HepG2 (cell line): ENCODE measurements around the gene HELT. TPM values are rescaled to one million over a fixed set of nuclear protein-coding genes. Genes with fewer than 3 reads are reported as not detected.

Experiments used
- ATAC-seq: fragments of 200-7000 bp; cut with Tn5 transposase; 3 replicates; pipeline ENCODE4 v1.9.1; 2020; ENCODE audit warnings: mild to moderate bottlenecking, moderate library complexity
- BruUV-seq: library from RNA; stranded (reverse); fragments of 400-500 nt; replicated peaks from 2 replicates; lab custom pipeline; 2021; lab: Mats Ljungman, UMichigan
- CTCF ChIA-PET: fragments of 300-600 bp; formaldehyde crosslinking; extraction: SDS; loops from one replicate; lab custom pipeline; 2021; ENCODE audit warnings: low total read pairs, inconsistent platforms, low intra/inter-chr PET ratio; lab: Yijun Ruan, JAX
- POLR2A ChIA-PET: fragments of 350-600 bp; sonication (Branson Sonifier 250); formaldehyde crosslinking; loops from one replicate; lab custom pipeline; 2020; ENCODE audit warnings: antibody characterized with exemption, inconsistent platforms; lab: Yijun Ruan, JAX
- DNase-seq: peaks from one replicate; pipeline ENCODE4 v3.0.0-alpha.2; 2015; ENCODE audit warnings: low spot score
- FAIRE-seq: peaks from 3 replicates; lab custom pipeline; 2011; peaks lifted over from hg19 to GRCh38; lab: Jason Lieb, UNC
- H2AFZ ChIP-seq: one replicate; pipeline ENCODE4 v1.6.1; 2011; ENCODE audit warnings: low read length, inconsistent platforms
- H3K27ac ChIP-seq: fragments of 300-600 bp; 3 replicates; pipeline ENCODE4 v1.8.0; 2011; ENCODE audit warnings: mixed run types, mild to moderate bottlenecking, mixed read lengths, low read length, inconsistent platforms; ENCODE audit not compliant: insufficient read depth; ENCODE audit errors: extremely low read length
- H3K27me3 ChIP-seq, 2 experiments: fragments of 200-600 bp in 1 of 2; 2 replicates in 1 of 2; 3 replicates in 1 of 2; pipeline versions ENCODE4 v1.6.0 to v1.8.0; 2011; ENCODE audit warnings: low read length in 2 of 2, mild to moderate bottlenecking in 2 of 2, moderate library complexity in 2 of 2, inconsistent platforms in 1 of 2; ENCODE audit not compliant: insufficient read depth in 2 of 2, control insufficient read depth in 1 of 2
- H3K36me3 ChIP-seq, 2 experiments: fragments of 200-600 bp in 1 of 2; replicated peaks in 1 of 2; 2 replicates in 1 of 2; 3 replicates in 1 of 2; pipeline versions ENCODE4 v1.5.1 to v1.8.0; 2011; ENCODE audit warnings: low read length in 2 of 2, inconsistent platforms in 1 of 2; ENCODE audit not compliant: insufficient read depth in 2 of 2, control insufficient read depth in 1 of 2
- H3K4me1 ChIP-seq: 2 replicates; pipeline ENCODE4 v1.5.1; 2012; ENCODE audit warnings: low read length, inconsistent platforms; ENCODE audit not compliant: insufficient read depth
- H3K4me2 ChIP-seq: 2 replicates; pipeline ENCODE4 v1.6.0; 2011; ENCODE audit warnings: low read depth, low read length, inconsistent platforms
- H3K4me3 ChIP-seq, 3 experiments: fragments of 200-600 bp in 1 of 3; sonication (generic), shearing (Covaris generic) in 1 of 3; replicated peaks in 1 of 3; 2 replicates each; pipeline ENCODE4 v1.5.1; 2011 to 2016; ENCODE audit warnings: low read length in 3 of 3, inconsistent platforms in 2 of 3, low read depth in 2 of 3, mild to moderate bottlenecking in 2 of 3, control low read depth in 1 of 3, mixed read lengths in 1 of 3; ENCODE audit not compliant: insufficient read depth in 1 of 3
- H3K79me2 ChIP-seq: one replicate; pipeline ENCODE4 v1.6.1; 2011; ENCODE audit warnings: low read length, inconsistent platforms; ENCODE audit not compliant: insufficient read depth
- H3K9ac ChIP-seq: 2 replicates; pipeline ENCODE4 v1.6.0; 2011; ENCODE audit warnings: mild to moderate bottlenecking, low read depth, low read length, inconsistent platforms; ENCODE audit not compliant: insufficient read depth
- H3K9me3 ChIP-seq: 2 replicates; pipeline ENCODE4 v1.5.1; 2012; ENCODE audit warnings: mild to moderate bottlenecking, low read length
- H4K20me1 ChIP-seq: 2 replicates; pipeline ENCODE4 v1.6.0; 2011; ENCODE audit warnings: inconsistent platforms, mild to moderate bottlenecking, low read length, moderate library complexity; ENCODE audit not compliant: insufficient read depth
- ISL2 ChIP-seq: sonication (generic); formaldehyde crosslinking; IDR thresholded peaks from 2 replicates; pipeline ENCODE4 v1.5.0; 2020; ENCODE audit warnings: missing genetic modification reagents
- MAFK ChIP-seq, 2 experiments: IDR thresholded peaks in 1 of 2; conservative IDR thresholded peaks in 1 of 2; 2 replicates each; pipeline ENCODE4 v1.6.1; 2011; ENCODE audit warnings: improper control_type of control experiment in 2 of 2, low read length in 2 of 2
- MIXL1 ChIP-seq: IDR thresholded peaks from 2 replicates; pipeline ENCODE4 v1.6.1; 2016
- MYC ChIP-seq: sonication (generic); formaldehyde crosslinking; IDR thresholded peaks from 2 replicates; pipeline ENCODE4 v1.9.0; 2021; ENCODE audit warnings: missing genetic modification reagents, borderline replicate concordance
- MYNN ChIP-seq: sonication (generic); formaldehyde crosslinking; IDR thresholded peaks from 2 replicates; pipeline ENCODE4 v1.4.0; 2020; ENCODE audit warnings: mild to moderate bottlenecking, low read depth, missing genetic modification reagents
- PHF21A ChIP-seq: sonication (generic); formaldehyde crosslinking; IDR thresholded peaks from 2 replicates; pipeline ENCODE4 v1.5.0; 2020; ENCODE audit warnings: mild to moderate bottlenecking, missing genetic modification reagents
- SALL1 ChIP-seq: sonication (generic); formaldehyde crosslinking; IDR thresholded peaks from 2 replicates; pipeline ENCODE4 v1.8.0; 2022; ENCODE audit warnings: mild to moderate bottlenecking, missing genetic modification reagents
- ZNF34 ChIP-seq: sonication (generic); formaldehyde crosslinking; IDR thresholded peaks from 2 replicates; pipeline ENCODE4 v1.4.0; 2020; ENCODE audit warnings: mild to moderate bottlenecking, missing genetic modification reagents, borderline replicate concordance
- ZNF382 ChIP-seq: sonication (generic); formaldehyde crosslinking; IDR thresholded peaks from 2 replicates; pipeline ENCODE4 v1.5.0; 2020; ENCODE audit warnings: missing genetic modification reagents, mild to moderate bottlenecking, borderline replicate concordance
- WGBS: methylation state at CpG from one replicate; pipeline ENCODE4 v1.1.6; 2017; ENCODE audit warnings: low lambda C conversion rate; 5-methylcytosine and 5-hydroxymethylcytosine counted together
- in situ Hi-C: cut with HindIII; loops from 2 replicates; pipeline ENCODE4 v1.10.0; 2017; ENCODE audit warnings: low pct_unique_long_range_greater_than_20kb; ENCODE audit not compliant: extremely low pct_ligation_motif_present
- intact Hi-C: fragments of 100-400 bp; cut with micrococcal nuclease; formaldehyde crosslinking; loops from one replicate; pipeline ENCODE4 v1.10.0; 2022; ENCODE audit not compliant: unreplicated experiment
- polyA plus RNA-seq, 8 experiments: library from polyadenylated mRNA; depleted of rRNA in 3 of 8; stranded (reverse) in 7 of 8; unstranded in 1 of 8; fragments of >200 nt; fragmentation: Illumina TruSeq in 4 of 8; extraction: Trizol in 4 of 8; gene quantifications; 2 replicates each; pipeline versions ENCODE4 v1.2.1 to v1.2.3, GENCODE V29; 2011 to 2016; ENCODE audit warnings: low read depth in 4 of 8, missing spikeins in 1 of 8, mixed read lengths in 1 of 8; ENCODE audit not compliant: insufficient read depth in 1 of 8
- total RNA-seq, 5 experiments: library from RNA; depleted of rRNA; stranded (reverse); fragments of >200 nt; fragmentation: Illumina TruSeq; extraction: Trizol; gene quantifications; 2 replicates each; pipeline ENCODE4 v1.2.3, GENCODE V29; 2016; ENCODE audit warnings: low read depth in 1 of 5
- TF ChIP-seq, protein P1 (sequence below): sonication (generic); formaldehyde crosslinking; IDR thresholded peaks from 2 replicates; pipeline ENCODE4 v1.4.0; 2020; ENCODE audit warnings: low read depth, mild to moderate bottlenecking, missing genetic modification reagents
- TF ChIP-seq, protein P2 (sequence below): fragments of 450-650 bp; IDR thresholded peaks from 2 replicates; pipeline ENCODE4 v1.6.1; 2016

HELT gene
- total and polyA plus RNA-seq, 2 of the 13 experiments (the other 11 are each of a cell fraction or from before 2014, with no cell fraction given), result not detected

DNA sequence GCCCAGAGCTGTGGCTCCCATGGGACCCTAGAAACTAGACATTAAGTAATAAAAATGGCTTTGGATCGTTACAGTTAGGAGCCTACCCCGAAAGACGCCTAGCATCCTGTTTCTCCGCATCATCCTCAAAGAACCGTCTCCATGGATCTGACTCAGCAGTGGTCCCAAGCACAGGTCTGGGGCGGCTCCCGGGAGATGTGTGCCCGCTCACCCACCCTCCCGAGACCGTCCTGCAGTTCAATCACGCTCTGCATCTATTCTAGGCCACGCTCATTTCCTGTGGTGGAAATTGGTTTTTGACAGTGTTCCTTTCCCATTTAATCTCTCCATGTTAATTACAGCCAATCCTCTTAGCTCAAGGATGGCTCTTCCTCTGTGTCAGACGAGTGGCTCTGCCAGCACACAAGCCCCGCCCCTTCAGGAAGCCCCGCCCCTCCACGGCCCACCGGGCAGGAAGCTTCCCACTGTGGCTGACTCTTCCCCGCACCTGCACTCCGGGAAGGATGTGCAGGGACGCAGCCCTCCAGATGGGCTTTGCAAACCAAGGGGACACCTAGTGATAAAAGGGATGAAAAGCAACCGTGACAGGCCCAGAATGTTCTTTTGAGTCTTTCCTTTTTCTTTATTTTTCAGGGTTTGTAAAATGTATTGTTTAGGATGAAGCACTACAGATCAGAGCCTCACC, 34.5 kb upstream of the HELT start (continued):
- 0 out of 2 replicates have a peak, but pooled peaks have one; percentile 14 for TF ChIP-seq MIXL1 (CRISPR knock-in tag)
- TF ChIP-seq, protein P1, sequence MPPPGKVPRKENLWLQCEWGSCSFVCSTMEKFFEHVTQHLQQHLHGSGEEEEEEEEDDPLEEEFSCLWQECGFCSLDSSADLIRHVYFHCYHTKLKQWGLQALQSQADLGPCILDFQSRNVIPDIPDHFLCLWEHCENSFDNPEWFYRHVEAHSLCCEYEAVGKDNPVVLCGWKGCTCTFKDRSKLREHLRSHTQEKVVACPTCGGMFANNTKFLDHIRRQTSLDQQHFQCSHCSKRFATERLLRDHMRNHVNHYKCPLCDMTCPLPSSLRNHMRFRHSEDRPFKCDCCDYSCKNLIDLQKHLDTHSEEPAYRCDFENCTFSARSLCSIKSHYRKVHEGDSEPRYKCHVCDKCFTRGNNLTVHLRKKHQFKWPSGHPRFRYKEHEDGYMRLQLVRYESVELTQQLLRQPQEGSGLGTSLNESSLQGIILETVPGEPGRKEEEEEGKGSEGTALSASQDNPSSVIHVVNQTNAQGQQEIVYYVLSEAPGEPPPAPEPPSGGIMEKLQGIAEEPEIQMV, result no peak
- no peak for TF ChIP-seq ZNF34
- TF ChIP-seq MYC (CRISPR knock-in tag), result no peak
- TF ChIP-seq ISL2 (CRISPR knock-in tag), result no peak
- TF ChIP-seq ZNF382 (CRISPR knock-in tag), result no peak
- no peak for TF ChIP-seq MYNN (CRISPR knock-in tag)
- TF ChIP-seq SALL1, result peak; percentile 50
- TF ChIP-seq MAFK (conservative IDR thresholded peaks at IDR 0.05 in 1 of 2, IDR thresholded peaks at IDR 0.05 in 1 of 2; ENCODE audit: low read length in 2 of 2), result no peak
- TF ChIP-seq, all 625 proteins: peak for 23

DNA sequence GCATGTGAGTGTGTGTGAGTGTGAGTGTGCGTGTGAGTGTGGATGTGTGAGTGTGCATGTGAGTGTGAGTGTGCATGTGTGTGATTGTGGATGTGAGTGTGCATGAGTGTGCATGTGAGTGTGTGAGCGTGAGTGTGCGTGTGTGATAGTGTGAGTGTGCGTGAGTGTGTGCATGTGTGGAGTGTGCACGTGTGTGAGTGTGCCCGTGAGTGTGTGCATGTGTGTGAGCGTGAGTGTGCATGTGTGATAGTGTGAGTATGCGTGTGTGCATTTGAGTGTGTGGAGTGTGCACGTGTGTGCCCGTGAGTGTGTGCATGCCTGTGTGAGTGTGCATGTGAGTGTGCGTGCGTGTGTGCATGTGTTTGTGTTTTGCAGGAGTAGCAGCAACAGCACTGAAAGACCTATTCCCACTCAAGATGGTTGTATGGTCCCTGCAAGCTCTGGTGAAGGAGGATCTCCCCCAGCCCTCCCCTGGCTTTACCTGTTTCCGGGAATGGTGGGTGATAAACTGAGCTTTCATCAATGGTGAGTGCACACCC, 30.7 kb upstream of the HELT start:
- no peaks in the 10 kb centered on the region for H4K20me1 ChIP-seq
- no peaks in the 10 kb centered on the region for H3K4me1 ChIP-seq
- no peaks in the 10 kb centered on the region for H3K79me2 ChIP-seq
- ATAC-seq, result no peak
- H3K27ac ChIP-seq, result no peak overlapping the region
- H3K9me3 ChIP-seq, result no peaks in the 10 kb centered on the region
- no peak overlapping the region for H2AFZ ChIP-seq
- BruUV-seq, result no TSS peak
- ChIA-PET POLR2A (no interaction called here), CTCF (no interaction called here)
- H3K4me2 ChIP-seq, result no peak overlapping the region
- FAIRE-seq, result no peak
- in situ Hi-C loops, result no loop called here
- intact Hi-C loops, result loop anchor here (10.0 kb wide), 1 partner anchor 183 kb away; no protein-coding TSS in a partner anchor
- no peaks in the 10 kb centered on the region for H3K36me3 ChIP-seq
- WGBS, result 70% methylated on average over 13 of the region's 13 CpGs
- TF ChIP-seq PHF21A (CRISPR knock-in tag), result no peak
- TF ChIP-seq, protein P2, sequence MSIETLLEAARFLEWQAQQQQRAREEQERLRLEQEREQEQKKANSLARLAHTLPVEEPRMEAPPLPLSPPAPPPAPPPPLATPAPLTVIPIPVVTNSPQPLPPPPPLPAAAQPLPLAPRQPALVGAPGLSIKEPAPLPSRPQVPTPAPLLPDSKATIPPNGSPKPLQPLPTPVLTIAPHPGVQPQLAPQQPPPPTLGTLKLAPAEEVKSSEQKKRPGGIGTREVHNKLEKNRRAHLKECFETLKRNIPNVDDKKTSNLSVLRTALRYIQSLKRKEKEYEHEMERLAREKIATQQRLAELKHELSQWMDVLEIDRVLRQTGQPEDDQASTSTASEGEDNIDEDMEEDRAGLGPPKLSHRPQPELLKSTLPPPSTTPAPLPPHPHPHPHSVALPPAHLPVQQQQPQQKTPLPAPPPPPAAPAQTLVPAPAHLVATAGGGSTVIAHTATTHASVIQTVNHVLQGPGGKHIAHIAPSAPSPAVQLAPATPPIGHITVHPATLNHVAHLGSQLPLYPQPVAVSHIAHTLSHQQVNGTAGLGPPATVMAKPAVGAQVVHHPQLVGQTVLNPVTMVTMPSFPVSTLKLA, result peak; percentile 65
- no peak overlapping the region for H3K9ac ChIP-seq
- no peak for DNase-seq
- H3K27me3 ChIP-seq, result peaks cover 2 to 9% of the 10 kb centered on the region in 2 experiments; a peak in 3 of 5 replicates
- H3K4me3 ChIP-seq, result no peak overlapping the region
